Neural cell (in vitro differentiated cells): ENCODE measurements around the gene TPSAB1. TPM values are rescaled to one million over a fixed set of nuclear protein-coding genes. Genes with fewer than 3 reads are reported as not detected.

Source experiments
- H2AFZ ChIP-seq: fragments of 200-600, 300-800 bp; sonication (generic), shearing (Covaris generic); 2 replicates; pipeline ENCODE4 v1.6.0; 2014; ENCODE audit warnings: low read depth, mild to moderate bottlenecking, antibody characterized with exemption, low read length, moderate library complexity
- H3F3A ChIP-seq: fragments of 200-600 bp; shearing (Covaris generic); 2 replicates; pipeline ENCODE4 v1.6.1; 2016; ENCODE audit warnings: mild to moderate bottlenecking, moderate library complexity, mixed read lengths, antibody characterized with exemption, low read length; ENCODE audit not compliant: insufficient read depth, poor library complexity, severe bottlenecking
- H3K27ac ChIP-seq: fragments of 200-600, 300-800 bp; sonication (generic), shearing (Covaris generic); 2 replicates; pipeline ENCODE4 v1.5.1; 2014; ENCODE audit warnings: mild to moderate bottlenecking, low read length, moderate library complexity
- H3K27me3 ChIP-seq: fragments of 300-800, 200-600 bp; sonication (generic), shearing (Covaris generic); 2 replicates; pipeline ENCODE4 v1.6.0; 2014; ENCODE audit warnings: mild to moderate bottlenecking, low read depth, low read length, moderate library complexity; ENCODE audit not compliant: insufficient read depth
- H3K36me3 ChIP-seq: fragments of 300-800, 200-600 bp; sonication (generic), shearing (Covaris generic); 2 replicates; pipeline ENCODE4 v1.5.1; 2014; ENCODE audit warnings: mild to moderate bottlenecking, antibody characterized with exemption, low read length, moderate library complexity; ENCODE audit not compliant: insufficient read depth
- H3K4me2 ChIP-seq: fragments of 300-800, 200-600 bp; sonication (generic), shearing (Covaris generic); 2 replicates; pipeline ENCODE4 v1.6.0; 2014; ENCODE audit warnings: mild to moderate bottlenecking, low read length
- H3K4me3 ChIP-seq: fragments of 300-800, 200-600 bp; sonication (generic), shearing (Covaris generic); 2 replicates; pipeline ENCODE4 v1.5.1; 2014; ENCODE audit warnings: mild to moderate bottlenecking, low read length, moderate library complexity
- H3K79me2 ChIP-seq: fragments of 200-600 bp; shearing (Covaris generic); replicated peaks from 2 replicates; pipeline ENCODE4 v1.6.0; 2014; ENCODE audit warnings: mild to moderate bottlenecking, low read length, moderate library complexity; ENCODE audit not compliant: insufficient read depth
- H3K9ac ChIP-seq: fragments of 300-800, 200-600 bp; sonication (generic), shearing (Covaris generic); 2 replicates; pipeline ENCODE4 v1.6.1; 2016; ENCODE audit warnings: mild to moderate bottlenecking, low read length, mixed read lengths
- H3K9me2 ChIP-seq: fragments of 200-600 bp; shearing (Covaris generic); 2 replicates; pipeline ENCODE4 v1.6.1; 2016; ENCODE audit warnings: mild to moderate bottlenecking, low read length, mixed read lengths; ENCODE audit not compliant: insufficient read depth
- H3K9me3 ChIP-seq: fragments of 200-600, 300-800 bp; sonication (generic), shearing (Covaris generic); 2 replicates; pipeline ENCODE4 v1.6.1; 2016; ENCODE audit warnings: mild to moderate bottlenecking, mixed run types, low read length, moderate library complexity, mixed read lengths
- H4K20me1 ChIP-seq: fragments of 200-600 bp; shearing (Covaris generic); 2 replicates; pipeline ENCODE4 v1.6.1; 2016; ENCODE audit warnings: mild to moderate bottlenecking, mixed run types; ENCODE audit not compliant: insufficient read depth
- EP300 ChIP-seq: fragments of 450-650 bp; conservative IDR thresholded peaks from 2 replicates; pipeline ENCODE4 v1.6.1; 2014; ENCODE audit warnings: antibody characterized with exemption, mild to moderate bottlenecking, moderate library complexity; ENCODE audit not compliant: poor library complexity, severe bottlenecking
- EZH2 ChIP-seq: fragments of 200-600, 300-800 bp; shearing (Covaris generic), sonication (generic); IDR thresholded peaks from 2 replicates; pipeline ENCODE4 v1.6.1; 2014; ENCODE audit warnings: antibody characterized with exemption, low read length, borderline replicate concordance, mild to moderate bottlenecking; ENCODE audit not compliant: insufficient read depth, poor library complexity, severe bottlenecking
- MXI1 ChIP-seq: fragments of 450-650 bp; conservative IDR thresholded peaks from 2 replicates; pipeline ENCODE4 v1.6.1; 2014; ENCODE audit warnings: antibody characterized with exemption, mild to moderate bottlenecking; ENCODE audit not compliant: poor library complexity, severe bottlenecking
- POLR2AphosphoS5 ChIP-seq: IDR thresholded peaks from 2 replicates; pipeline ENCODE4 v1.6.1; 2012
- RAD21 ChIP-seq: fragments of 450-650 bp; conservative IDR thresholded peaks from 2 replicates; pipeline ENCODE4 v1.6.1; 2014; ENCODE audit warnings: antibody characterized with exemption, mild to moderate bottlenecking, moderate library complexity
- SMC3 ChIP-seq: fragments of 450-650 bp; conservative IDR thresholded peaks from 2 replicates; pipeline ENCODE4 v1.6.1; 2014; ENCODE audit warnings: antibody characterized with exemption, mild to moderate bottlenecking, moderate library complexity; ENCODE audit not compliant: poor library complexity
- TAF1 ChIP-seq: IDR thresholded peaks from 2 replicates; pipeline ENCODE4 v1.6.1; 2012; ENCODE audit warnings: low read depth
- polyA plus RNA-seq: library from polyadenylated mRNA; depleted of rRNA; stranded (reverse); fragments of >200 nt; gene quantifications from 2 replicates; pipeline ENCODE4 v1.2.3, GENCODE V29; 2014
- TF ChIP-seq, protein P1 (sequence below): IDR thresholded peaks from 2 replicates; pipeline ENCODE4 v1.6.1; 2012; ENCODE audit warnings: borderline replicate concordance
- TF ChIP-seq, protein P2 (sequence below): fragments of 450-650 bp; IDR thresholded peaks from 2 replicates; pipeline ENCODE4 v1.5.1; 2014; ENCODE audit warnings: antibody characterized with exemption, mild to moderate bottlenecking, moderate library complexity; ENCODE audit not compliant: poor library complexity, severe bottlenecking

Gene TPSAB1
- polyA plus RNA-seq, 1 donor from 2014 or later, result not detected

GRCh38 chr16:1223355-1224214, 16.9 kb upstream of the TPSAB1 start:
- no peaks in the 10 kb centered on the region for H4K20me1 ChIP-seq
- H3K27ac ChIP-seq, result no peak overlapping the region
- no peaks in the 10 kb centered on the region for H3K36me3 ChIP-seq
- H3K9me2 ChIP-seq, result no peaks in the 10 kb centered on the region
- no peak overlapping the region for H3K4me3 ChIP-seq
- H3K79me2 ChIP-seq, result no peaks in the 10 kb centered on the region
- H3K9ac ChIP-seq, result no peak overlapping the region
- H3F3A ChIP-seq, result no peaks in the 10 kb centered on the region
- no peak overlapping the region for H2AFZ ChIP-seq
- H3K9me3 ChIP-seq, result no peaks in the 10 kb centered on the region
- H3K4me2 ChIP-seq, result no peak overlapping the region
- TF ChIP-seq EP300, result no peak
- no peak for TF ChIP-seq RAD21
- TF ChIP-seq EZH2, result no peak
- TF ChIP-seq, protein P1, sequence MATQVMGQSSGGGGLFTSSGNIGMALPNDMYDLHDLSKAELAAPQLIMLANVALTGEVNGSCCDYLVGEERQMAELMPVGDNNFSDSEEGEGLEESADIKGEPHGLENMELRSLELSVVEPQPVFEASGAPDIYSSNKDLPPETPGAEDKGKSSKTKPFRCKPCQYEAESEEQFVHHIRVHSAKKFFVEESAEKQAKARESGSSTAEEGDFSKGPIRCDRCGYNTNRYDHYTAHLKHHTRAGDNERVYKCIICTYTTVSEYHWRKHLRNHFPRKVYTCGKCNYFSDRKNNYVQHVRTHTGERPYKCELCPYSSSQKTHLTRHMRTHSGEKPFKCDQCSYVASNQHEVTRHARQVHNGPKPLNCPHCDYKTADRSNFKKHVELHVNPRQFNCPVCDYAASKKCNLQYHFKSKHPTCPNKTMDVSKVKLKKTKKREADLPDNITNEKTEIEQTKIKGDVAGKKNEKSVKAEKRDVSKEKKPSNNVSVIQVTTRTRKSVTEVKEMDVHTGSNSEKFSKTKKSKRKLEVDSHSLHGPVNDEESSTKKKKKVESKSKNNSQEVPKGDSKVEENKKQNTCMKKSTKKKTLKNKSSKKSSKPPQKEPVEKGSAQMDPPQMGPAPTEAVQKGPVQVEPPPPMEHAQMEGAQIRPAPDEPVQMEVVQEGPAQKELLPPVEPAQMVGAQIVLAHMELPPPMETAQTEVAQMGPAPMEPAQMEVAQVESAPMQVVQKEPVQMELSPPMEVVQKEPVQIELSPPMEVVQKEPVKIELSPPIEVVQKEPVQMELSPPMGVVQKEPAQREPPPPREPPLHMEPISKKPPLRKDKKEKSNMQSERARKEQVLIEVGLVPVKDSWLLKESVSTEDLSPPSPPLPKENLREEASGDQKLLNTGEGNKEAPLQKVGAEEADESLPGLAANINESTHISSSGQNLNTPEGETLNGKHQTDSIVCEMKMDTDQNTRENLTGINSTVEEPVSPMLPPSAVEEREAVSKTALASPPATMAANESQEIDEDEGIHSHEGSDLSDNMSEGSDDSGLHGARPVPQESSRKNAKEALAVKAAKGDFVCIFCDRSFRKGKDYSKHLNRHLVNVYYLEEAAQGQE, result no peak
- TF ChIP-seq MXI1, result no peak
- TF ChIP-seq TAF1, result no peak
- no peak for TF ChIP-seq POLR2AphosphoS5
- H3K27me3 ChIP-seq, result no peaks in the 10 kb centered on the region

GRCh38 chr16:1224558-1224957, 15.9 kb upstream of the TPSAB1 start:
- Histone ChIP-seq H2AFZ (no peak overlapping the region), H3K9ac (no peak overlapping the region), H3F3A (no peaks in the 10 kb centered on the region), H3K9me2 (no peaks in the 10 kb centered on the region), H3K4me2 (no peak overlapping the region), H3K27ac (no peak overlapping the region), H3K79me2 (no peaks in the 10 kb centered on the region), H3K4me3 (no peak overlapping the region), H3K27me3 (no peaks in the 10 kb centered on the region), H3K36me3 (no peaks in the 10 kb centered on the region), H4K20me1 (no peaks in the 10 kb centered on the region), H3K9me3 (no peaks in the 10 kb centered on the region)
- TF ChIP-seq EP300, result no peak
- no peak for TF ChIP-seq EZH2
- TF ChIP-seq POLR2AphosphoS5, result no peak
- TF ChIP-seq SMC3, result no peak
- no peak for TF ChIP-seq TAF1
- TF ChIP-seq RAD21, result no peak
- TF ChIP-seq, protein P2, sequence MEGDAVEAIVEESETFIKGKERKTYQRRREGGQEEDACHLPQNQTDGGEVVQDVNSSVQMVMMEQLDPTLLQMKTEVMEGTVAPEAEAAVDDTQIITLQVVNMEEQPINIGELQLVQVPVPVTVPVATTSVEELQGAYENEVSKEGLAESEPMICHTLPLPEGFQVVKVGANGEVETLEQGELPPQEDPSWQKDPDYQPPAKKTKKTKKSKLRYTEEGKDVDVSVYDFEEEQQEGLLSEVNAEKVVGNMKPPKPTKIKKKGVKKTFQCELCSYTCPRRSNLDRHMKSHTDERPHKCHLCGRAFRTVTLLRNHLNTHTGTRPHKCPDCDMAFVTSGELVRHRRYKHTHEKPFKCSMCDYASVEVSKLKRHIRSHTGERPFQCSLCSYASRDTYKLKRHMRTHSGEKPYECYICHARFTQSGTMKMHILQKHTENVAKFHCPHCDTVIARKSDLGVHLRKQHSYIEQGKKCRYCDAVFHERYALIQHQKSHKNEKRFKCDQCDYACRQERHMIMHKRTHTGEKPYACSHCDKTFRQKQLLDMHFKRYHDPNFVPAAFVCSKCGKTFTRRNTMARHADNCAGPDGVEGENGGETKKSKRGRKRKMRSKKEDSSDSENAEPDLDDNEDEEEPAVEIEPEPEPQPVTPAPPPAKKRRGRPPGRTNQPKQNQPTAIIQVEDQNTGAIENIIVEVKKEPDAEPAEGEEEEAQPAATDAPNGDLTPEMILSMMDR, result no peak
- TF ChIP-seq MXI1, result no peak
- TF ChIP-seq, protein P1, result no peak
